Adrenal gland (tissue), 5 donors: Measurements from ENCODE around the gene ARG2.

Source experiments
- POLR2A ChIP-seq, 2 donors: fragments of 450-650 bp; IDR thresholded peaks; one replicate each; pipeline ENCODE4 v1.6.1; 2017; ENCODE audit warnings: antibody characterized with exemption in 2 of 2, mild to moderate bottlenecking in 2 of 2, moderate library complexity in 1 of 2
- TF ChIP-seq, protein P1 (sequence below), 6 experiments: fragments of 450-650 bp in 4 of 6; fragments of 200-600 bp in 2 of 6; sonication (generic) in 1 of 6; IDR thresholded peaks; 1 replicate in 5 of 6; 2 replicates in 1 of 6; pipeline versions ENCODE4 v1.5.1 to v1.8.0; 2016 to 2021; ENCODE audit warnings: antibody characterized with exemption in 6 of 6, mild to moderate bottlenecking in 2 of 6, moderate library complexity in 1 of 6
- donor health status: DM: no; HTN: no; CAD: no.

DNA sequence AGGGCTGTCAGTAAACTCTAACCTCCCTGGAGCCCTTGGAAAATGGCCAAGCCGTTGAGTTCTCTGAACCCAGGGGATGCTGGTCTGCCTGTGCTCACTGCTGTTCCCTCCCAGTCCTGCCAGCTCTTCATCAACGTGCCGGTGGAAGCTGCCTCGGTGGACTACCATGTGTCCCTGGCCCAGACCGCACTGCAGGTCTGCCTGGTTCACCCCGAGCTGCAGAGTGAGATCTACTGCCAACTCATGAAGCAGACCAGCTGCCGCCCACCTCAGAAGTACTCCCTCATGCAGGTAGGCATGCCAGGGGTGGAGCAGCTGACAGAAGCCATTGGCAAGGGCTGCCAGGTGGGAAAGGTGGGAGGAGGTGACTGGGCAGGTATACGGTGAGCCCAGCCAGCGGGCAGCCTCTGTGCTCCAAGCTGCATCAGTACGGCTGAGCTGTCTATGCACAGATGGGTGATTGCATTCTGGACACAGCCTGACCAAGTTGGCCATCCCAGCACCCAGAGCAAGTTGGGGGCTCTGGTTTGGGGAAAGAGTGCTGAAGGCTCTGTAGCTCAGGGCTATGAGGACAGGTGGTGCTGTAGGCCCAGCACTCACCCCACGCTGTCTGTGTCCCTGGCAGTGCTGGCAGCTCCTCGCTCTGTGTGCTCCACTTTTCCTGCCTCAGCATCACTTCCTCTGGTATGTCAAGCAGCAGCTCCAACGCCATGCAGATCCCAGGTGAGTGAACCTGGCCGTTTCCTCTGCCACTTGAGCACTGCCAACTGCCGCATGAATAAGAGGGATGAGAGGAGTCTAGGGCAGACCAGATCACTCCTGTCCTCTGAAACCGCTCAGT is 41.6 kb upstream of the ARG2 start:
- TF ChIP-seq, protein P1, sequence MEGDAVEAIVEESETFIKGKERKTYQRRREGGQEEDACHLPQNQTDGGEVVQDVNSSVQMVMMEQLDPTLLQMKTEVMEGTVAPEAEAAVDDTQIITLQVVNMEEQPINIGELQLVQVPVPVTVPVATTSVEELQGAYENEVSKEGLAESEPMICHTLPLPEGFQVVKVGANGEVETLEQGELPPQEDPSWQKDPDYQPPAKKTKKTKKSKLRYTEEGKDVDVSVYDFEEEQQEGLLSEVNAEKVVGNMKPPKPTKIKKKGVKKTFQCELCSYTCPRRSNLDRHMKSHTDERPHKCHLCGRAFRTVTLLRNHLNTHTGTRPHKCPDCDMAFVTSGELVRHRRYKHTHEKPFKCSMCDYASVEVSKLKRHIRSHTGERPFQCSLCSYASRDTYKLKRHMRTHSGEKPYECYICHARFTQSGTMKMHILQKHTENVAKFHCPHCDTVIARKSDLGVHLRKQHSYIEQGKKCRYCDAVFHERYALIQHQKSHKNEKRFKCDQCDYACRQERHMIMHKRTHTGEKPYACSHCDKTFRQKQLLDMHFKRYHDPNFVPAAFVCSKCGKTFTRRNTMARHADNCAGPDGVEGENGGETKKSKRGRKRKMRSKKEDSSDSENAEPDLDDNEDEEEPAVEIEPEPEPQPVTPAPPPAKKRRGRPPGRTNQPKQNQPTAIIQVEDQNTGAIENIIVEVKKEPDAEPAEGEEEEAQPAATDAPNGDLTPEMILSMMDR (IDR thresholded peaks at IDR 0.05), result no peak
- no peak for TF ChIP-seq POLR2A (IDR thresholded peaks at IDR 0.05)
